GM18519 (cell line): ENCODE measurements around the gene KLHDC1.
"Not testable (repeated sequence)": the region's sequence is repeated elsewhere in the genome, so short reads cannot be mapped to it uniquely, and the experiment has no call there.

Experiments
- ATAC-seq: cut with Tn5 transposase; IDR thresholded peaks from one replicate; pipeline ENCODE4 v1.9.1; 2021; ENCODE audit warnings: mild to moderate bottlenecking, moderate library complexity; ENCODE audit not compliant: unreplicated experiment, low FRiP score

The KLHDC1 gene

GRCh38 chr14:49721733-49722435, 29.0 kb downstream of the KLHDC1 start:
- not testable (repeated sequence) for ATAC-seq

GRCh38 chr14:49727171-49727570, 34.3 kb downstream of the KLHDC1 start:
- ATAC-seq, result no peak

GRCh38 chr14:49732896-49733295, 40.0 kb downstream of the KLHDC1 start:
- ATAC-seq, result no peak

- ATAC-seq, result no peak
Measured at GRCh38 chr14:49733836-49734235, 40.9 kb downstream of the KLHDC1 start.

- not testable (repeated sequence) for ATAC-seq
Measured at GRCh38 chr14:49735669-49736068, 42.7 kb downstream of the KLHDC1 start.

DNA sequence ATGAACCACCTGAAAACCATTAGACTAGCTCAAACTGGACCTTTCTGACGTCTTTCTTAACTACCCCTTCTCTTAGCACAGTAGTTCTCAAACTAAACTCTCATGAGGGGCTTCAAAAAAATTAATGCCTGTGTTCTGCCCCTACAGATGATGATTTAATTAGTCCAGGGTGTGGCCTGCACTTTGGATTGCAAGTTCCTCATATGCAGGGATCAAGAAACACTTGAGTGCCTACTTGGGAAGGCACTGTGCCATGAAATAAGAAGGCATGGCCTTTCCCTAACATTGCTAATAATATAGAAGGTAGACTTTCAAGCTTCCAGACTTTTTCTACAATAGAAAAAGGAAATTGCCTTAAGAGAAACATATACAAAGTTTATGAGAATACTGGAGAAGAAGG, 52.3 kb downstream of the KLHDC1 start:
- no peak for ATAC-seq

DNA sequence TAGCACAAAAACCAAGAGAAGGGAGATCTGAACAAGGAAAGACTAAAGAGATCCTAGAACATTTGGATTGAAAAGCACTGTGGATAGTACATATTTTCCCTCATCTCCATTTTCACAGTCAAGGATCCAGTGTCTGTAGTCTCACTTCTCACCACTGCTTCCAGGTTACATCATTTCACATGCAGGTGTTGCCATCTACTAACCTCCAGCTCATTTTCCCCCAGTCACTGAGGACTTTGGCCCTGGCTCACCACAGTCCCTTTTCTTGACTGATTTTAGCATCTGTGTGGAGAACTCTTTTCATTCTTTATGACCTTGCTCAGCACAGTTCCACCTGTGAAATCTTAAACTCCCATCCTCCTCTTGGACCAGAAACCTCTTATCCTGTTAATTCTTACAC, 53.6 kb downstream of the KLHDC1 start:
- not testable (repeated sequence) for ATAC-seq

GRCh38 chr14:49754570-49755097, 61.7 kb downstream of the KLHDC1 start:
- no peak for ATAC-seq

GRCh38 chr14:49755378-49755777, 62.5 kb downstream of the KLHDC1 start:
- no peak for ATAC-seq

- ATAC-seq, result no peak
Measured at GRCh38 chr14:49761839-49762551, 69.1 kb downstream of the KLHDC1 start.

DNA sequence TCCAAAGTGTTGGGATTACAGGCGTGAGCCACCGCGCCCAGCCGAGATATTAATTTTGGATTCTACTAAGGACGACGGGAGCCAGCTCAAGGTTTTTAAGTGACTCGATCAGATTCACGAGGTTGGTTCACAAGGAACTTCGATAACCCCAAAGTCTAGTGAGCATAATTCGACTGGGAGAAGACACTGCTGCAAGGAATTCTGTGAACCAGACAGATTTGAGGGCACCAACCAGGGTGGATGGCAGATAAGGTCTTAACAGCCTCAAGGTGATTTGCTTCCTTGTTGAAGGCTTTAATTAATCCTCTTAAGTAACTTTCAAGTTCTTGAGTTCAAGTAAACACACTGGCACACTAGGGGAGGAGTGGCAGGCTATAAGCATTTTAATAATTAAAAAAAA, 73.9 kb downstream of the KLHDC1 start:
- no peak for ATAC-seq

- ATAC-seq, result no peak
Measured at GRCh38 chr14:49767270-49767570, 74.3 kb downstream of the KLHDC1 start.

- peak; percentile 80 for ATAC-seq
Measured at GRCh38 chr14:49767571-49768300, 74.8 kb downstream of the KLHDC1 start, which contains the start of gene KLHDC2. KLHDC2 (plus strand) TSS chr14:49768153; CDS start chr14:49768469, 316 bp downstream.

DNA sequence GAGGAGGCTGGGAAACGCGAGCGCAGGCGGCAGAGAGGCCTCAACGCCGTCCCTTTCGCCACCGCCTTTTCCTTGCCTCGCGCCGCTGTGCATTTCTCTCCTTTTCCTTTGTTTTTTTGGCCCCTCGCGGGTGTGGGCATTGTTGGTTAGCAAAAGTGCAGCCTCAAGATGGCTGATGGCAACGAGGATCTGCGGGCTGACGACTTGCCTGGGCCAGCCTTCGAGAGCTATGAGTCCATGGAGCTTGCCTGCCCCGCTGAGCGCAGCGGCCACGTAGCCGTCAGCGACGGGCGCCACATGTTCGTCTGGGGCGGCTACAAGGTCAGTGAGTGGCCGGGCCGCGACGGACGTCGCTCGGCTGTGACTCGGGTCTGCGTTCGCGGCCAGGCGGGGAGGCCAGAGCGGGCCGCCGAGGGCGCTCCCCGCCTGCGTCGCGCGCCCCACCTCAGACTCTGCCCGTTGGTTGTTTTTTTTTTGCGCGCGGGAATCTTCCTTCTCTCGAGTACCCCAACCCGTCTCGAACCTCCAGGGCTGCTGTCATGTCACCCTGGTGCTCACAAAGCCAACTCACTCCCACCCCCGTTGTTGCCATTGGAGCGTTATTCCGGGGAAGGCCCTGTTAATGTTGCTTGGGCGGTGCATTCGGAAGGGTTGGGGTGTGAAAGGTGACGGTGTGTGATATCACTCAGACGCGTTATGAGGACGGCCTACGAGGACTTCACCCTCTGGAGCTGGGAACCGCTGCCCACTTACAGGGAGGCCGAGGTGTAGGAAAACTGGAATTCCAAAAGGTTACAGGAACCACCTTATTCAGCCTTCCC, 75.6 kb downstream of the KLHDC1 start:
- no peak for ATAC-seq

DNA sequence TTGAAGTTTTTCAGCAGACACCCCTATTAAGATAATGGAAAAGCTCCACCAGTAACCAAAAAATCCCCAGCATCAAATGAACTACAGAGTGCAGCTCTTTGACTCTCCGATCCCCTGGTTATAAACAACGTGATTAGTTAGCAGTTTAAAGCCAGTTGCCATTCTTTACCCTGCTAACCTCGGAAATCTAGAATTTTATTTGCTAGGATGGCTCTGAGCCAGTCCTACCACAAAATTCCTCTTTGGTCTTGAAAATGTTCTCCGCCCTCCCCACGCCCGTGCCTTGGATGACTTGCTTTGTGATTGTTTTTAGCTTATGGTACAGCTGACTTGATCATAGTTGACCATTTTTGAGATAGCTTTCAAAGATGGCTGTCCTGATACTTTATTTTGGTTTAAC, 76.3 kb downstream of the KLHDC1 start:
- no peak for ATAC-seq

- no peak for ATAC-seq
Measured at GRCh38 chr14:49769581-49770211, 76.8 kb downstream of the KLHDC1 start.

- ATAC-seq, result no peak
Measured at GRCh38 chr14:49770212-49770817, 77.4 kb downstream of the KLHDC1 start.

DNA sequence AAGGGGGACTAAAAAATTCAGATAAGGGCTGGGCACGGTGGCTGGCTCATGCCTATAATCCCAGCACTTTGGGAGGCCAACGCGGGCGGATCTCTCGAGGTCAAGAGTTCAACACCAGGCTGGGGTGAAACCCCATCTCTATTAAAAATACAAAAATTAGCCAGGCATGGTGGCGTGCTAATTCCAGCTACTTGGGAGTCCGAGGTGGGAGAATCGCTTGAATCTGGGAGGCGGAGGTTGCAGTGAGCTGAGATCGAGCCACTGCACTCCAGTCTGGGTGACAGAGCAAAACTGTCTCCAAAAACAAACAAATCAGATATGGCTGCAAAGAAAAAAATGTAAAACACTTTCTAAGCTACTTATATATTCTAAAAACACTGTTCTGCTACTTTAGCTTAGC, 78.8 kb downstream of the KLHDC1 start:
- ATAC-seq, result not testable (repeated sequence)

GRCh38 chr14:49774106-49774505, 81.2 kb downstream of the KLHDC1 start:
- no peak for ATAC-seq

- ATAC-seq, result no peak
Measured at GRCh38 chr14:49778421-49778820, 85.5 kb downstream of the KLHDC1 start.
